SK-N-SH (cell line): ENCODE measurements around the gene WDTC1. TPM values are rescaled to one million over a fixed set of nuclear protein-coding genes. Genes with fewer than 3 reads are reported as not detected.

Experiments used
- CTCF ChIA-PET: fragments of 300-600, 350-600 bp; formaldehyde crosslinking; extraction: SDS; loops from one replicate; lab custom pipeline; 2021; lab: Yijun Ruan, JAX
- POLR2A ChIA-PET: fragments of 350-600 bp; sonication (Branson Sonifier 250); formaldehyde crosslinking; extraction: SDS; loops from one replicate; lab custom pipeline; 2020; ENCODE audit warnings: antibody characterized with exemption, inconsistent platforms; lab: Yijun Ruan, JAX
- DNase-seq: peaks from one replicate; pipeline ENCODE4 v3.0.0; 2012
- H2AFZ ChIP-seq: fragments of 200-600 bp; sonication (generic); 2 replicates; pipeline ENCODE4 v1.8.1; 2016; ENCODE audit warnings: antibody characterized with exemption, mild to moderate bottlenecking, low read depth
- H3F3A ChIP-seq: fragments of 200-600 bp; sonication (generic); replicated peaks from 2 replicates; pipeline ENCODE3; 2016; ENCODE audit warnings: antibody characterized with exemption, mild to moderate bottlenecking; ENCODE audit not compliant: insufficient read depth
- H3K27ac ChIP-seq, 2 experiments: fragments of 200-500 bp in 1 of 2; fragments of 200-600 bp in 1 of 2; sonication (Bioruptor generic) in 1 of 2; sonication (generic), shearing (Covaris generic) in 1 of 2; 2 replicates each; pipeline versions ENCODE4 v1.5.1 to v1.6.1; 2014 to 2016; ENCODE audit warnings: low read depth in 2 of 2, inconsistent platforms in 1 of 2, low read length in 1 of 2, mild to moderate bottlenecking in 1 of 2, mixed read lengths in 1 of 2
- H3K27me3 ChIP-seq: fragments of 200-600 bp; sonication (generic), shearing (Covaris generic); 2 replicates; pipeline ENCODE4 v1.6.1; 2016; ENCODE audit warnings: mixed run types; ENCODE audit not compliant: insufficient read depth
- H3K36me3 ChIP-seq, 2 experiments: fragments of 200-500 bp in 1 of 2; fragments of 200-600 bp in 1 of 2; sonication (Bioruptor generic) in 1 of 2; sonication (generic) in 1 of 2; replicated peaks in 1 of 2; 2 replicates each; pipeline versions ENCODE3 to v1.5.1; 2014 to 2016; ENCODE audit warnings: low read length in 1 of 2, mild to moderate bottlenecking in 1 of 2; ENCODE audit not compliant: insufficient read depth in 2 of 2, control insufficient read depth in 1 of 2
- H3K4me1 ChIP-seq, 2 experiments: fragments of 200-500 bp in 1 of 2; fragments of 200-600 bp in 1 of 2; sonication (Bioruptor generic) in 1 of 2; sonication (generic), shearing (Covaris generic) in 1 of 2; 2 replicates each; pipeline versions ENCODE4 v1.5.1 to v1.6.1; 2014 to 2016; ENCODE audit warnings: low read depth in 1 of 2, low read length in 1 of 2, mixed run types in 1 of 2; ENCODE audit not compliant: insufficient read depth in 2 of 2, control insufficient read depth in 1 of 2
- H3K4me2 ChIP-seq: fragments of 200-600 bp; sonication (generic), shearing (Covaris generic); 2 replicates; pipeline ENCODE4 v1.6.1; 2017; ENCODE audit warnings: mixed run types
- H3K4me3 ChIP-seq, 2 experiments: fragments of 200-500 bp in 1 of 2; fragments of 200-600 bp in 1 of 2; sonication (Bioruptor generic) in 1 of 2; sonication (generic), shearing (Covaris generic) in 1 of 2; 2 replicates each; pipeline versions ENCODE4 v1.5.1 to v1.8.1; 2014 to 2016; ENCODE audit warnings: low read depth in 2 of 2, inconsistent platforms in 1 of 2, low read length in 1 of 2, mild to moderate bottlenecking in 1 of 2, mixed read lengths in 1 of 2, moderate library complexity in 1 of 2
- H3K79me2 ChIP-seq: fragments of 200-600 bp; sonication (generic); 2 replicates; pipeline ENCODE4 v1.8.1; 2017; ENCODE audit warnings: mild to moderate bottlenecking; ENCODE audit not compliant: insufficient read depth
- H3K9ac ChIP-seq: fragments of 200-600 bp; sonication (generic); 2 replicates; pipeline ENCODE4 v1.6.1; 2017; ENCODE audit warnings: mixed run types
- H3K9me2 ChIP-seq: fragments of 200-600 bp; sonication (generic); 2 replicates; pipeline ENCODE4 v1.6.1; 2017; ENCODE audit warnings: mixed run types
- H3K9me3 ChIP-seq: fragments of 200-600 bp; sonication (generic); 2 replicates; pipeline ENCODE4 v1.6.1; 2017; ENCODE audit warnings: mixed run types, mild to moderate bottlenecking, moderate library complexity
- H4K20me1 ChIP-seq: fragments of 200-600 bp; sonication (generic); 2 replicates; pipeline ENCODE4 v1.6.1; 2017; ENCODE audit warnings: mild to moderate bottlenecking, mixed run types; ENCODE audit not compliant: insufficient read depth
- CHD2 ChIP-seq: fragments of 150-350 bp; IDR thresholded peaks from 2 replicates; pipeline ENCODE4 v1.6.1; 2018; ENCODE audit warnings: low read length; ENCODE audit not compliant: partially characterized antibody
- ELF1 ChIP-seq: IDR thresholded peaks from 2 replicates; pipeline ENCODE4 v1.4.0; 2012
- EP300 ChIP-seq, 2 experiments: IDR thresholded peaks; 2 replicates each; pipeline versions ENCODE4 v1.4.0 to v1.6.1; 2012; ENCODE audit warnings: borderline replicate concordance in 1 of 2, low read depth in 1 of 2, low read length in 1 of 2
- FOSL2 ChIP-seq: IDR thresholded peaks from 2 replicates; pipeline ENCODE4 v1.4.0; 2012; ENCODE audit warnings: low read depth, mild to moderate bottlenecking, moderate library complexity, borderline replicate concordance
- FOXM1 ChIP-seq: IDR thresholded peaks from 2 replicates; pipeline ENCODE4 v1.4.0; 2012; ENCODE audit warnings: low read depth, mild to moderate bottlenecking
- GATA2 ChIP-seq: sonication (generic); formaldehyde crosslinking; IDR thresholded peaks from 2 replicates; pipeline ENCODE4 v1.5.0; 2020; ENCODE audit warnings: mild to moderate bottlenecking, missing genetic modification reagents
- MEF2A ChIP-seq: IDR thresholded peaks from 2 replicates; pipeline ENCODE4 v1.4.0; 2012; ENCODE audit warnings: low read depth, borderline replicate concordance
- MXI1 ChIP-seq: IDR thresholded peaks from 2 replicates; pipeline ENCODE4 v1.6.1; 2012; ENCODE audit warnings: mild to moderate bottlenecking, low read depth, low read length, improper control_type of control experiment
- NFIC ChIP-seq: IDR thresholded peaks from 2 replicates; pipeline ENCODE4 v1.4.0; 2012; ENCODE audit warnings: borderline replicate concordance
- POLR2AphosphoS5 ChIP-seq: IDR thresholded peaks from 2 replicates; pipeline ENCODE4 v1.6.1; 2012; ENCODE audit warnings: low read depth, low read length
- RAD21 ChIP-seq: IDR thresholded peaks from 2 replicates; pipeline ENCODE4 v1.6.1; 2012; ENCODE audit warnings: mild to moderate bottlenecking, low read length
- RXRA ChIP-seq: IDR thresholded peaks from 2 replicates; pipeline ENCODE4 v1.4.0; 2012; ENCODE audit warnings: low read depth, mild to moderate bottlenecking, borderline replicate concordance
- TAF1 ChIP-seq: IDR thresholded peaks from 2 replicates; pipeline ENCODE4 v1.6.1; 2012; ENCODE audit warnings: low read depth, mild to moderate bottlenecking, low read length, moderate library complexity, borderline replicate concordance
- TCF12 ChIP-seq: IDR thresholded peaks from 2 replicates; pipeline ENCODE4 v1.4.0; 2012
- TEAD4 ChIP-seq: IDR thresholded peaks from 2 replicates; pipeline ENCODE4 v1.4.0; 2012; ENCODE audit warnings: mild to moderate bottlenecking, borderline replicate concordance; ENCODE audit not compliant: insufficient read depth
- YY1 ChIP-seq: IDR thresholded peaks from 2 replicates; pipeline ENCODE4 v1.4.0; 2012; ENCODE audit warnings: low read depth, mild to moderate bottlenecking
- WGBS: methylation state at CpG from one replicate; pipeline ENCODE4 v1.1.6; 2017; ENCODE audit warnings: low lambda C conversion rate; 5-methylcytosine and 5-hydroxymethylcytosine counted together
- polyA plus RNA-seq, 3 experiments: library from polyadenylated mRNA; depleted of rRNA; stranded (reverse); fragments of >200 nt; gene quantifications; 2 replicates each; pipeline ENCODE4 v1.2.3, GENCODE V29; 2012
- TF ChIP-seq, protein P1 (sequence below): IDR thresholded peaks from 2 replicates; pipeline ENCODE4 v1.6.1; 2012; ENCODE audit warnings: mild to moderate bottlenecking, low read depth, low read length, moderate library complexity
- TF ChIP-seq, protein P2 (sequence below): IDR thresholded peaks from 2 replicates; pipeline ENCODE4; 2012
- TF ChIP-seq, protein P3 (sequence below): fragments of 150-350 bp; IDR thresholded peaks from 2 replicates; pipeline ENCODE4 v1.6.1; 2017; ENCODE audit warnings: antibody characterized with exemption, low read length, low read depth, borderline replicate concordance
- TF ChIP-seq, protein P4 (sequence below): fragments of 150-350 bp; IDR thresholded peaks from 2 replicates; pipeline ENCODE4 v1.6.1; 2016; ENCODE audit warnings: mild to moderate bottlenecking, low read depth, low read length
- TF ChIP-seq, protein P5 (sequence below): IDR thresholded peaks from 2 replicates; pipeline ENCODE4 v1.4.0; 2012; ENCODE audit warnings: low read depth, borderline replicate concordance

WDTC1 gene
- polyA plus RNA-seq, 1 of the 3 experiments (the other 2 are of a cell fraction): 12.0 TPM

DNA sequence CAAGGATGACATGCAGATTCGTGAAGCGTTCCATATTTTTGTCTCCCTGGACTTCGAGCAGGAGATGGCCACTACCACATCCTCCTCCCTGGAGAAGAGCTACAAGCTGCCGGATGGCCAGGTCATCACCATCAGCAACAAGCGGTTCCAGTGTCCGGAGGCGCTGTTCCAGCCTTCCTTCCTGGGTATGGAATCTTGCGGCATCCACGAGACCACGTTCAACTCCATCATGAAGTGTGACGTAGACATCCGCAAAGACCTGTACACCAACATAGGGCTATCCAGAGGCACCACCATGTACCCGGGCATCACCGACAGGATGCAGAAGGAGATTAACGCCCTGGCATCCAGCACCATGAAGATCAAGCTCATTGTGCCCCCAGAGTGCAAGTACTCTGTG lies 90.9 kb downstream of the WDTC1 start:
- H3K9me3 ChIP-seq: no peaks in the 10 kb centered on the region
- H3K36me3 ChIP-seq: peaks cover 12 to 36% of the 10 kb centered on the region in 2 experiments
- no peak overlapping the region for H3K4me2 ChIP-seq
- H3K4me1 ChIP-seq: peaks cover 5 to 14% of the 10 kb centered on the region in 2 experiments; a peak in 2 of 4 replicates
- no peak overlapping the region for H3K4me3 ChIP-seq
- no peak overlapping the region for H3K9ac ChIP-seq
- H3K79me2 ChIP-seq: peaks cover 82% of the 10 kb centered on the region
- CTCF ChIA-PET: interaction anchor here (2.2 to 17.1 kb wide), 3 partner anchors 26 to 70 kb away, joined by 15 to 185 read pairs (median 27); no protein-coding TSS in a partner anchor
- POLR2A ChIA-PET: interaction anchor here (1.1 kb wide), 1 partner anchor 187 kb away, joined by 3 read pairs; no protein-coding TSS in a partner anchor
- peaks cover 18% of the 10 kb centered on the region; the same call in 1 of the 2 replicates for H4K20me1 ChIP-seq
- no peak overlapping the region for H2AFZ ChIP-seq
- WGBS: 98% methylated on average over 13 of the region's 15 CpGs
- no peaks in the 10 kb centered on the region for H3F3A ChIP-seq
- H3K27ac ChIP-seq: no peak overlapping the region
- TF ChIP-seq GATA2 (CRISPR knock-in tag): no peak
- TF ChIP-seq TCF12: no peak
- no peak for TF ChIP-seq RAD21
- TF ChIP-seq, protein P1, sequence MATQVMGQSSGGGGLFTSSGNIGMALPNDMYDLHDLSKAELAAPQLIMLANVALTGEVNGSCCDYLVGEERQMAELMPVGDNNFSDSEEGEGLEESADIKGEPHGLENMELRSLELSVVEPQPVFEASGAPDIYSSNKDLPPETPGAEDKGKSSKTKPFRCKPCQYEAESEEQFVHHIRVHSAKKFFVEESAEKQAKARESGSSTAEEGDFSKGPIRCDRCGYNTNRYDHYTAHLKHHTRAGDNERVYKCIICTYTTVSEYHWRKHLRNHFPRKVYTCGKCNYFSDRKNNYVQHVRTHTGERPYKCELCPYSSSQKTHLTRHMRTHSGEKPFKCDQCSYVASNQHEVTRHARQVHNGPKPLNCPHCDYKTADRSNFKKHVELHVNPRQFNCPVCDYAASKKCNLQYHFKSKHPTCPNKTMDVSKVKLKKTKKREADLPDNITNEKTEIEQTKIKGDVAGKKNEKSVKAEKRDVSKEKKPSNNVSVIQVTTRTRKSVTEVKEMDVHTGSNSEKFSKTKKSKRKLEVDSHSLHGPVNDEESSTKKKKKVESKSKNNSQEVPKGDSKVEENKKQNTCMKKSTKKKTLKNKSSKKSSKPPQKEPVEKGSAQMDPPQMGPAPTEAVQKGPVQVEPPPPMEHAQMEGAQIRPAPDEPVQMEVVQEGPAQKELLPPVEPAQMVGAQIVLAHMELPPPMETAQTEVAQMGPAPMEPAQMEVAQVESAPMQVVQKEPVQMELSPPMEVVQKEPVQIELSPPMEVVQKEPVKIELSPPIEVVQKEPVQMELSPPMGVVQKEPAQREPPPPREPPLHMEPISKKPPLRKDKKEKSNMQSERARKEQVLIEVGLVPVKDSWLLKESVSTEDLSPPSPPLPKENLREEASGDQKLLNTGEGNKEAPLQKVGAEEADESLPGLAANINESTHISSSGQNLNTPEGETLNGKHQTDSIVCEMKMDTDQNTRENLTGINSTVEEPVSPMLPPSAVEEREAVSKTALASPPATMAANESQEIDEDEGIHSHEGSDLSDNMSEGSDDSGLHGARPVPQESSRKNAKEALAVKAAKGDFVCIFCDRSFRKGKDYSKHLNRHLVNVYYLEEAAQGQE: no peak
- TF ChIP-seq MEF2A: no peak
- no peak for TF ChIP-seq MXI1
- TF ChIP-seq, protein P2, sequence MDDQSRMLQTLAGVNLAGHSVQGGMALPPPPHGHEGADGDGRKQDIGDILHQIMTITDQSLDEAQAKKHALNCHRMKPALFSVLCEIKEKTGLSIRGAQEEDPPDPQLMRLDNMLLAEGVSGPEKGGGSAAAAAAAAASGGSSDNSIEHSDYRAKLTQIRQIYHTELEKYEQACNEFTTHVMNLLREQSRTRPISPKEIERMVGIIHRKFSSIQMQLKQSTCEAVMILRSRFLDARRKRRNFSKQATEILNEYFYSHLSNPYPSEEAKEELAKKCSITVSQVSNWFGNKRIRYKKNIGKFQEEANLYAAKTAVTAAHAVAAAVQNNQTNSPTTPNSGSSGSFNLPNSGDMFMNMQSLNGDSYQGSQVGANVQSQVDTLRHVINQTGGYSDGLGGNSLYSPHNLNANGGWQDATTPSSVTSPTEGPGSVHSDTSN: no peak
- no peak for TF ChIP-seq POLR2AphosphoS5
- no peak for TF ChIP-seq TEAD4
- TF ChIP-seq RXRA: no peak
- no peaks in the 10 kb centered on the region for H3K27me3 ChIP-seq
- DNase-seq: no peak
- no peaks in the 10 kb centered on the region for H3K9me2 ChIP-seq

DNA sequence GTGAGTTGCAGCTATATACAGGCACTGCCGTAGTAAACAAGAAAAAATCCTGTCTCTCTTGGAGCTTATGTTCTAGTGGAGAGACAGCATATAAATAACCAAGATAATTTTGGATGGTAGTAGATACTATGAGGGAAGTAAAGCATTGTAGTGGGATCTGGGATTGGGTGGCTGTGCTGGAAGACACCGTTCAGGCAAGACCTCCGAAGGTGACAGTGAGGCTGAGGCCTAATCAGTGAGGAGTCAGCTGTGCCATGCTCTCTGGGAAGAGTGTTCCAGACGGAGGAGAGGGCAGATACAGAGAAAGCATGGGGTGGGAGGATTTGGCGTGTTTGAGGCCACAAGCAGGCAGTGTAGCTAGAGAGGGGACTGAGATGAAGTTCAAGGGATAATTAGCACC lies 93.5 kb downstream of the WDTC1 start:
- CTCF ChIA-PET: interaction anchor here (0.9 to 17.1 kb wide), 9 partner anchors 8 to 333 kb away, joined by 3 to 185 read pairs (median 3); partner anchors contain the start of gene AHDC1
- no peak for TF ChIP-seq FOSL2
- no peak for TF ChIP-seq EP300 (IDR thresholded peaks at IDR 0.05; ENCODE audit: borderline replicate concordance in 1 of 2, low read depth in 1 of 2, low read length in 1 of 2)
- TF ChIP-seq ELF1: no peak
- TF ChIP-seq TAF1: no peak
- TF ChIP-seq TCF12: no peak
- TF ChIP-seq, protein P3, sequence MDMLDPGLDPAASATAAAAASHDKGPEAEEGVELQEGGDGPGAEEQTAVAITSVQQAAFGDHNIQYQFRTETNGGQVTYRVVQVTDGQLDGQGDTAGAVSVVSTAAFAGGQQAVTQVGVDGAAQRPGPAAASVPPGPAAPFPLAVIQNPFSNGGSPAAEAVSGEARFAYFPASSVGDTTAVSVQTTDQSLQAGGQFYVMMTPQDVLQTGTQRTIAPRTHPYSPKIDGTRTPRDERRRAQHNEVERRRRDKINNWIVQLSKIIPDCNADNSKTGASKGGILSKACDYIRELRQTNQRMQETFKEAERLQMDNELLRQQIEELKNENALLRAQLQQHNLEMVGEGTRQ: no peak
- TF ChIP-seq, protein P4, sequence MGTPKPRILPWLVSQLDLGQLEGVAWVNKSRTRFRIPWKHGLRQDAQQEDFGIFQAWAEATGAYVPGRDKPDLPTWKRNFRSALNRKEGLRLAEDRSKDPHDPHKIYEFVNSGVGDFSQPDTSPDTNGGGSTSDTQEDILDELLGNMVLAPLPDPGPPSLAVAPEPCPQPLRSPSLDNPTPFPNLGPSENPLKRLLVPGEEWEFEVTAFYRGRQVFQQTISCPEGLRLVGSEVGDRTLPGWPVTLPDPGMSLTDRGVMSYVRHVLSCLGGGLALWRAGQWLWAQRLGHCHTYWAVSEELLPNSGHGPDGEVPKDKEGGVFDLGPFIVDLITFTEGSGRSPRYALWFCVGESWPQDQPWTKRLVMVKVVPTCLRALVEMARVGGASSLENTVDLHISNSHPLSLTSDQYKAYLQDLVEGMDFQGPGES: no peak
- TF ChIP-seq RAD21: no peak
- TF ChIP-seq NFIC: no peak
- no peak for TF ChIP-seq MEF2A
- no peak for TF ChIP-seq YY1
- no peak for TF ChIP-seq GATA2 (CRISPR knock-in tag)
- no peak for TF ChIP-seq FOXM1
- TF ChIP-seq, protein P5, sequence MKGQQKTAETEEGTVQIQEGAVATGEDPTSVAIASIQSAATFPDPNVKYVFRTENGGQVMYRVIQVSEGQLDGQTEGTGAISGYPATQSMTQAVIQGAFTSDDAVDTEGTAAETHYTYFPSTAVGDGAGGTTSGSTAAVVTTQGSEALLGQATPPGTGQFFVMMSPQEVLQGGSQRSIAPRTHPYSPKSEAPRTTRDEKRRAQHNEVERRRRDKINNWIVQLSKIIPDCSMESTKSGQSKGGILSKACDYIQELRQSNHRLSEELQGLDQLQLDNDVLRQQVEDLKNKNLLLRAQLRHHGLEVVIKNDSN: no peak
- TF ChIP-seq CHD2: no peak

More for the DNA sequence above, 93.5 kb downstream of the WDTC1 start:
- Histone ChIP-seq H3K9me3 (no peaks in the 10 kb centered on the region), H3K9me2 (no peaks in the 10 kb centered on the region), H3K9ac (no peak overlapping the region), H4K20me1 (peaks cover 18% of the 10 kb centered on the region; the same call in 1 of the 2 replicates), H3K79me2 (peaks cover 81% of the 10 kb centered on the region), H3K27ac (no peak overlapping the region), H2AFZ (no peak overlapping the region), H3K4me2 (no peak overlapping the region), H3F3A (no peaks in the 10 kb centered on the region), H3K27me3 (no peaks in the 10 kb centered on the region), H3K4me1 (peaks cover 5 to 11% of the 10 kb centered on the region in 2 experiments; a peak in 2 of 4 replicates), H3K36me3 (peaks cover 12 to 59% of the 10 kb centered on the region in 2 experiments), H3K4me3 (no peak overlapping the region)
- no peak for DNase-seq
- POLR2A ChIA-PET: no interaction called here
- WGBS: 94% methylated on average over 5 of the region's 5 CpGs
